H9 (cell line): Measurements from ENCODE around the gene TKFC. TPM values are rescaled to one million over a fixed set of nuclear protein-coding genes. Genes with fewer than 3 reads are reported as not detected.

Experiments used
- DNase-seq: peaks from one replicate; pipeline ENCODE4 v3.0.0-alpha.2; 2017
- H2AFZ ChIP-seq: one replicate; pipeline ENCODE4 v1.6.1; 2013; ENCODE audit warnings: mild to moderate bottlenecking, low read length, control low read depth, moderate library complexity
- H2AK5ac ChIP-seq: 2 replicates; pipeline ENCODE4 v1.6.1; 2013; ENCODE audit warnings: low read length, control low read depth, mixed read lengths; ENCODE audit not compliant: insufficient read length
- H2BK120ac ChIP-seq: one replicate; pipeline ENCODE4 v1.6.1; 2013; ENCODE audit warnings: low read depth, mild to moderate bottlenecking, low read length, control low read depth, inconsistent platforms; ENCODE audit not compliant: poor library complexity, severe bottlenecking
- H2BK12ac ChIP-seq: 2 replicates; pipeline ENCODE4 v1.6.1; 2013; ENCODE audit warnings: low read length, control low read depth, mixed read lengths, low read depth; ENCODE audit not compliant: insufficient read length
- H2BK15ac ChIP-seq: 2 replicates; pipeline ENCODE4 v1.6.1; 2013; ENCODE audit warnings: low read depth, low read length, control low read depth
- H2BK20ac ChIP-seq: one replicate; pipeline ENCODE4 v1.6.1; 2013; ENCODE audit warnings: low read depth, mild to moderate bottlenecking, low read length, control low read depth, inconsistent platforms; ENCODE audit not compliant: poor library complexity, severe bottlenecking
- H2BK5ac ChIP-seq: 2 replicates; pipeline ENCODE4 v1.6.1; 2013; ENCODE audit warnings: low read length, control low read depth, mixed read lengths; ENCODE audit not compliant: insufficient read length
- H3K14ac ChIP-seq: 2 replicates; pipeline ENCODE4 v1.6.1; 2013; ENCODE audit warnings: low read length, control low read depth; ENCODE audit not compliant: insufficient read depth
- H3K18ac ChIP-seq: 2 replicates; pipeline ENCODE4 v1.6.1; 2013; ENCODE audit warnings: low read depth, mild to moderate bottlenecking, mixed read lengths, low read length, control low read depth; ENCODE audit not compliant: insufficient read length
- H3K23ac ChIP-seq: 2 replicates; pipeline ENCODE4 v1.6.1; 2013; ENCODE audit warnings: low read length, control low read depth, mixed read lengths, low read depth; ENCODE audit not compliant: insufficient read length
- H3K23me2 ChIP-seq: 2 replicates; pipeline ENCODE4 v1.6.1; 2013; ENCODE audit warnings: low read depth, mild to moderate bottlenecking, mixed read lengths, low read length, control low read depth; ENCODE audit not compliant: insufficient read length, poor library complexity, severe bottlenecking
- H3K27ac ChIP-seq: 2 replicates; pipeline ENCODE4 v1.5.1; 2013; ENCODE audit warnings: low read length, control low read depth, mixed read lengths, low read depth; ENCODE audit not compliant: insufficient read length
- H3K27me3 ChIP-seq: 2 replicates; pipeline ENCODE4 v1.6.1; 2013; ENCODE audit warnings: low read length, control low read depth, inconsistent platforms; ENCODE audit not compliant: insufficient read depth
- H3K4ac ChIP-seq: 2 replicates; pipeline ENCODE4 v1.6.1; 2013; ENCODE audit warnings: low read depth, mild to moderate bottlenecking, control low read depth, inconsistent platforms, low read length, moderate library complexity
- H3K4me1 ChIP-seq: 2 replicates; pipeline ENCODE4 v1.6.1; 2013; ENCODE audit warnings: low read length, control low read depth, inconsistent platforms; ENCODE audit not compliant: insufficient read depth
- H3K4me2 ChIP-seq: 2 replicates; pipeline ENCODE4 v1.6.1; 2013; ENCODE audit warnings: low read length, control low read depth, mixed read lengths; ENCODE audit not compliant: insufficient read length, insufficient read depth
- H3K56ac ChIP-seq: 2 replicates; pipeline ENCODE4 v1.6.1; 2013; ENCODE audit warnings: low read depth, mild to moderate bottlenecking, mixed read lengths, low read length, control low read depth; ENCODE audit not compliant: insufficient read length
- H3K79me1 ChIP-seq: 2 replicates; pipeline ENCODE4 v1.6.1; 2013; ENCODE audit warnings: low read depth, mild to moderate bottlenecking, moderate library complexity, low read length, control low read depth, inconsistent platforms; ENCODE audit not compliant: insufficient read depth, poor library complexity, severe bottlenecking
- H3K79me2 ChIP-seq: 2 replicates; pipeline ENCODE4 v1.6.1; 2013; ENCODE audit warnings: low read length, control low read depth, inconsistent platforms; ENCODE audit not compliant: insufficient read depth
- H3K9ac ChIP-seq: 2 replicates; pipeline ENCODE4 v1.6.1; 2013; ENCODE audit warnings: low read length, control low read depth, mixed read lengths; ENCODE audit not compliant: insufficient read length; ENCODE audit errors: extremely low read depth
- H3K9me3 ChIP-seq: one replicate; pipeline ENCODE4 v1.6.1; 2013; ENCODE audit warnings: low read depth, low read length, inconsistent platforms; ENCODE audit not compliant: control insufficient read depth
- H3T11ph ChIP-seq: one replicate; pipeline ENCODE4 v1.6.1; 2013; ENCODE audit warnings: mild to moderate bottlenecking, low read length, control low read depth, inconsistent platforms
- H4K20me1 ChIP-seq: one replicate; pipeline ENCODE4 v1.6.1; 2013; ENCODE audit not compliant: control insufficient read depth, insufficient read length, insufficient read depth
- H4K5ac ChIP-seq: 2 replicates; pipeline ENCODE4 v1.6.1; 2013; ENCODE audit warnings: low read depth, mild to moderate bottlenecking, mixed read lengths, low read length, control low read depth; ENCODE audit not compliant: insufficient read length
- H4K8ac ChIP-seq: replicated peaks from 2 replicates; pipeline ENCODE4 v1.6.1; 2013; ENCODE audit warnings: low read length, control low read depth, mixed read lengths, low read depth; ENCODE audit not compliant: insufficient read length
- H4K91ac ChIP-seq: 2 replicates; pipeline ENCODE4 v1.6.1; 2013; ENCODE audit warnings: low read depth, mild to moderate bottlenecking, moderate library complexity, mixed read lengths, low read length, control low read depth; ENCODE audit not compliant: insufficient read length
- H3K27ac Mint-ChIP-seq, 3 experiments: 2 replicates in 2 of 3; 3 replicates in 1 of 3; pipeline ENCODE4 v1.8.0; 2020 to 2021; ENCODE audit warnings: mixed read lengths in 3 of 3, mild to moderate bottlenecking in 1 of 3, moderate library complexity in 1 of 3
- H3K27me3 Mint-ChIP-seq: 2 replicates; pipeline ENCODE4 v1.8.0; 2021; ENCODE audit warnings: low read depth, mild to moderate bottlenecking, moderate library complexity, mixed read lengths
- H3K36me3 Mint-ChIP-seq, 3 experiments: 2 replicates in 2 of 3; 3 replicates in 1 of 3; pipeline ENCODE4 v1.8.0; 2020 to 2021; ENCODE audit warnings: low read depth in 3 of 3, mixed read lengths in 3 of 3; ENCODE audit not compliant: insufficient read depth in 1 of 3
- H3K4me1 Mint-ChIP-seq, 2 experiments: 2 replicates each; pipeline ENCODE4 v1.8.0; 2020; ENCODE audit warnings: mixed read lengths in 2 of 2
- H3K4me3 Mint-ChIP-seq, 2 experiments: 2 replicates in 1 of 2; 3 replicates in 1 of 2; pipeline ENCODE4 v1.8.0; 2020 to 2021; ENCODE audit warnings: mild to moderate bottlenecking in 2 of 2, mixed read lengths in 2 of 2, moderate library complexity in 1 of 2
- H3K9me3 Mint-ChIP-seq, 2 experiments: 2 replicates in 1 of 2; 3 replicates in 1 of 2; pipeline ENCODE4 v1.8.0; 2020; ENCODE audit warnings: mild to moderate bottlenecking in 2 of 2, mixed read lengths in 2 of 2, moderate library complexity in 1 of 2
- WGBS: extraction: QIAGEN DNeasy Blood & Tissue Kit; methylation state at CpG from one replicate; pipeline ENCODE4 v1.1.7; 2013; ENCODE audit warnings: missing lambda C conversion rate, low lambda C conversion rate, mixed read lengths; ENCODE audit not compliant: insufficient read length; ENCODE audit errors: extremely low coverage; 5-methylcytosine and 5-hydroxymethylcytosine counted together
- total RNA-seq: library from RNA; stranded (reverse); gene quantifications from 2 replicates; pipeline ENCODE4 v1.2.1, GENCODE V29; 2021
- TF ChIP-seq, protein P1 (sequence below): fragments of 200-600 bp; sonication (generic); conservative IDR thresholded peaks from 3 replicates; pipeline ENCODE4 v1.8.0; 2021; ENCODE audit warnings: antibody characterized with exemption, mild to moderate bottlenecking

TKFC gene
- total RNA-seq, 1 experiment from 2014 or later, result 59.0 TPM

DNA sequence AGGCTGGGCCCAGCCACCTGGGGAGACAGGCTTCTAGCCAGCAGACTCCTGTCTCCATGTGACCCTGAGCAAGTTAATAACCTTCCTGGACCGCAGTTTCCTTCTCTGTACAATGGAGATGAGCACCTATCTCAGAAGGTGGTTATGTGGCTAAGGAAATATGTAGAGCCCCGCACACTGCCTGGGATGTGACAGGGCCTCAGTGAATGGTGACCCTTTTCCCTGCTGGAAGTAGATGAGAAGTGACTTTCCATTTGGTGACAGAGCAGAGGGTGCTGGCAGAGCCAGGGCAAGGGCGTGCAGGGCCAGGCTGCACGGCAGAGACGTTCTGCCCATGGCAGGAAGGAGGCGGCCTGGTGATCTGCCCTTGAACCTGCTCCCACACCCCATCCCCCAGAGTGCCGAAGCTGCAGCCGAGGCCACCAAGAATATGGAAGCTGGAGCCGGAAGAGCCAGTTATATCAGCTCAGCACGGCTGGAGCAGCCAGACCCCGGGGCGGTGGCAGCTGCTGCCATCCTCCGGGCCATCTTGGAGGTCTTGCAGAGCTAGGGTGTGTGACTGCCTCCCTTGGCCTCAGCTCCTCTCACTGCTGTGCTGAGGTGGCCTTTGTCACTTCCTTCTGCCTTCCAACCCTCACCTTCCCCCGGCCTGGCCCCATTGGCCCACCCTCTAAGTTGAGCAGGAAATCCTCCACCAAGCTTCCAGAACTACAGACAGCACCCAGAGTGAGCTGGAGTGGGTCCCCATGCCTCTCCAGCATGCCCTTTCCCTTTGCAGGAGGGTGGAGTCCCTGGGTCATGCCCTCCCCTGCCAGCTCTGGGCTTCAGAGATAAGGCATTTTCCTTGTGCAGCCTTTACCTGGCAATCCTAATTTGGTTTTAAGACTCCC lies 13.2 kb downstream of the TKFC start:
- no peaks in the 10 kb centered on the region for H3K9me3 ChIP-seq
- H2BK20ac ChIP-seq, result no peak overlapping the region
- H3K27ac ChIP-seq, result no peak overlapping the region
- Mint-ChIP-seq H3K27ac (peak overlapping the region; percentile 19 to 71 (median 70); a peak in 3 of 7 replicates), H3K9me3 (no peaks in the 10 kb centered on the region), H3K4me1 (no peaks in the 10 kb centered on the region), H3K27me3 (no peaks in the 10 kb centered on the region), H3K4me3 (no peak overlapping the region; a peak in 1 of 5 replicates), H3K36me3 (peaks cover 5 to 45% (median 34%) of the 10 kb centered on the region in 3 experiments)
- no peak overlapping the region for H2AFZ ChIP-seq
- H3K4me1 ChIP-seq, result no peaks in the 10 kb centered on the region
- no peak overlapping the region for H3K4me2 ChIP-seq
- no peak overlapping the region for H3T11ph ChIP-seq
- TF ChIP-seq, protein P1, sequence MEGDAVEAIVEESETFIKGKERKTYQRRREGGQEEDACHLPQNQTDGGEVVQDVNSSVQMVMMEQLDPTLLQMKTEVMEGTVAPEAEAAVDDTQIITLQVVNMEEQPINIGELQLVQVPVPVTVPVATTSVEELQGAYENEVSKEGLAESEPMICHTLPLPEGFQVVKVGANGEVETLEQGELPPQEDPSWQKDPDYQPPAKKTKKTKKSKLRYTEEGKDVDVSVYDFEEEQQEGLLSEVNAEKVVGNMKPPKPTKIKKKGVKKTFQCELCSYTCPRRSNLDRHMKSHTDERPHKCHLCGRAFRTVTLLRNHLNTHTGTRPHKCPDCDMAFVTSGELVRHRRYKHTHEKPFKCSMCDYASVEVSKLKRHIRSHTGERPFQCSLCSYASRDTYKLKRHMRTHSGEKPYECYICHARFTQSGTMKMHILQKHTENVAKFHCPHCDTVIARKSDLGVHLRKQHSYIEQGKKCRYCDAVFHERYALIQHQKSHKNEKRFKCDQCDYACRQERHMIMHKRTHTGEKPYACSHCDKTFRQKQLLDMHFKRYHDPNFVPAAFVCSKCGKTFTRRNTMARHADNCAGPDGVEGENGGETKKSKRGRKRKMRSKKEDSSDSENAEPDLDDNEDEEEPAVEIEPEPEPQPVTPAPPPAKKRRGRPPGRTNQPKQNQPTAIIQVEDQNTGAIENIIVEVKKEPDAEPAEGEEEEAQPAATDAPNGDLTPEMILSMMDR, result no peak
- H2AK5ac ChIP-seq, result no peak overlapping the region
- no peak overlapping the region for H2BK5ac ChIP-seq
- H3K4ac ChIP-seq, result no peak overlapping the region
- no peak overlapping the region for H3K23ac ChIP-seq
- H3K27me3 ChIP-seq, result no peaks in the 10 kb centered on the region
- WGBS, result no CpG with 5 or more reads among the region's 14 CpGs
- no peak overlapping the region for H3K14ac ChIP-seq
- no peak overlapping the region for H4K5ac ChIP-seq
- H3K79me2 ChIP-seq, result no peaks in the 10 kb centered on the region
- H2BK120ac ChIP-seq, result no peak overlapping the region
- H3K18ac ChIP-seq, result no peak overlapping the region
- H2BK15ac ChIP-seq, result no peak overlapping the region
- H4K91ac ChIP-seq, result no peak overlapping the region
- H3K56ac ChIP-seq, result no peak overlapping the region
- no peak for DNase-seq
- no peak overlapping the region for H2BK12ac ChIP-seq
- no peaks in the 10 kb centered on the region for H4K20me1 ChIP-seq
- H3K79me1 ChIP-seq, result no peaks in the 10 kb centered on the region
- H3K9ac ChIP-seq, result no peak overlapping the region
- H3K23me2 ChIP-seq, result no peaks in the 10 kb centered on the region
- H4K8ac ChIP-seq, result no peak overlapping the region
